Stimulated activated CD4-positive, alpha-beta T cell treated with anti-CD3 and anti-CD28 coated beads, Interleukin-2, amount 100 ng/mL, for 24 hours (primary cell): ENCODE measurements around the gene CRYBB2.
"Not testable (repeated sequence)": the region's sequence is repeated elsewhere in the genome, so short reads cannot be mapped to it uniquely, and the experiment has no call there.

ENCODE experiments used
- DNase-seq, 2 donors: peaks; one replicate each; pipeline ENCODE4 v3.0.0-alpha.2; 2020

Gene CRYBB2, protein sequence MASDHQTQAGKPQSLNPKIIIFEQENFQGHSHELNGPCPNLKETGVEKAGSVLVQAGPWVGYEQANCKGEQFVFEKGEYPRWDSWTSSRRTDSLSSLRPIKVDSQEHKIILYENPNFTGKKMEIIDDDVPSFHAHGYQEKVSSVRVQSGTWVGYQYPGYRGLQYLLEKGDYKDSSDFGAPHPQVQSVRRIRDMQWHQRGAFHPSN

DNA sequence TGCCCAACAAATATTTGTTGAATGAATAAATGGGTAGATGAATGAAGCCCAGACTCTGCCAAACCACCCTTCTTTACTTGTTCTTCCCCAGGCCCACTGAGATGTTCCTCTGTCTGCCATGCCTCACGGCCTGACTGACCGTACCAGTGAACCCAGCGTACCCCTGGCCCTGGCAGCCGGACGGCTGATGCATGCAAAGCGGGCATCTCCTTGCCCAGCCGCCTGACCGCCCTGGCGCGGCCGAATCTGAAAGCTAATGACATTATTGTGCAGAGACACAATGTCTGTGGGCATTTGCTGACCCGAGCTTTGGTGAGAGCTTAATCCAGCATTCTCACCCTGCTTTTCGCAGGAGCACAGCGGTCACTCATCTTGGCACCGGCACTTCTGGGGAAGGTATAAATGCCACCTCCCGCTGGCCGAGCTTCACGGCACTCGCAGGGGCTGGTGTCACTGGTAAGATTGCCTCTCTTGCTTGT lies at the start of gene CRYBB2:
Gene CRYBB2 (plus strand): TSS at position 429 of the 479 bp plus-strand sequence. CDS start 1,791 bp downstream, outside the sequence.
- no peak for DNase-seq

DNA sequence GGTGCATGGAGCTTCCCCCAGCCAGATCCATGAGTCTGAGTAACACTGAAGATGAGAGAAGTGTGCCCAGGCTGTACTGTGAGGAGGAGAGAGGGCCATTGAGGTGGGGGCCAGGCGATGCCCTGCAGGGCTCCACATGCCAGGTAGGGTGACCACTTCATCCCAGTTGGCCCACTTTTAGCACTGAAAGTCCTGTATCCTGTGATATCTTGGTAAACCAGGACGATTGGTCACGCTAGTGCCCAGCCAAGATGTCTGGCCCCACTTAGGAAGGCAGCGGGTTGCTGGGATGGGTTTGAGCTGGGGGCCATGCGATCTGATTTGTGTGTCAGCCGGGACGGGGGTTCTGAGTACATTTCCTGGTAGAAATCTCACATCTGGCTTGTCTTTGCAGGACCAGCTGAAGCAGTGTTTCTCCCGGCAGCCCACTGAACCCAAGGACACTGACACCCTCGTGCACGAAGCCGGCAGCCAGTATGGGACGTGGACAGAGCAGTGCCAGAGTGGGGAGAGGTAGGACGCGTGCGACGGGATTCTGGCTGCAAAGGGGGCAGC lies 48.9 kb upstream of the CRYBB2 start:
- DNase-seq, result no peak

DNA sequence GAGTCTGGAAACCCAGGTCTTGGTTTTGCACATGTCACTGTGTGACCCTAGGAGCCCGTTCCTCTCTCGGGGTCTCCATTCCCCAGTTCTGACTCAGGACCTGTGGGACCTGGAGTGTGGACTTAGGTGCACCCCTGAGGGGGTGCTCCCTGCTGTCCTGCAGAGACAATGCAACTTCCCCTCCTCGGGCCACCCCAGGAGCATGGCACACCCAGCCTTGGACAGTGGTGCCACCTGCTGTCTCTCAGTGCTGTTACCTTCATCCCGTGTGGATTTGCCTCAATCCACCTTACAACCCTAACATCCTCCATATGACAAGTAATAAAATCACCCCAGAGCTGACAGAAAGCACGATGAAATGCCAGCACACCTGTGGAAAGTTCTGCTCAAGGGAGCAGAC lies 47.3 kb upstream of the CRYBB2 start:
- peak; percentile 33 to 34 for DNase-seq

DNA sequence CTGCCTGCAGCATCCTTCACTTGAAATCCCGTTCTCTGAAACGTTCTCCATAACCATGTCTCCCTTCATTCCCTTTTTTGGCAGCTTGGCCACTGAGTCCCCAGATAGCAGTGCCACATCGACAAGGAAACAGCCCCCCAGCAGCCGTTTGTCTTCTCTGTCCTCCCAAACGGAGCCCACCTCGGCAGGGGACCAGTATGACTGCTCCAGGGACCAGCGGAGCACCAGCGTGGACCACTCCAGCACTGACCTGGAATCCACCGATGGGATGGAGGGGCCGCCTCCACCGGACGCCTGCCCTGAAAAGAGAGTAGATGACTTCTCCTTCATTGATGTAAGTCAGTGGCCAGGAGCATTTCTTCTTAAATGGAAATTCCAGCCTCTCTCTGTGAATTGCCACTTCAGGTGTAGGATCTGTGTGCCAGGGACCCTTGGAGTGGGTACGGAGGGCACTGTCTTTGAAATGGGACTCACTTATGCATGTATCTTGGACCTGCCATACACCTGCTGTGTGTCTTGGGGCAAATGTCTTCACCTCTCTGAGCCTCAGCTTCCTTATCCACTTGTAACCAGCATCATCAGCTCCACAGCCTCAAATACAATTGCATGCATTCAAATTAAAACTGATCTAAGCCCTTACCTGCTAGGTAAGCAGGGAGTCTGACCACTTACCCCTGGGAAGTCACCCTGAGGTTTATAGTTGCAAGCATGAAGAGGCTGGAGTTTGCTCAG lies 45.1 kb upstream of the CRYBB2 start:
- DNase-seq, result no peak

DNA sequence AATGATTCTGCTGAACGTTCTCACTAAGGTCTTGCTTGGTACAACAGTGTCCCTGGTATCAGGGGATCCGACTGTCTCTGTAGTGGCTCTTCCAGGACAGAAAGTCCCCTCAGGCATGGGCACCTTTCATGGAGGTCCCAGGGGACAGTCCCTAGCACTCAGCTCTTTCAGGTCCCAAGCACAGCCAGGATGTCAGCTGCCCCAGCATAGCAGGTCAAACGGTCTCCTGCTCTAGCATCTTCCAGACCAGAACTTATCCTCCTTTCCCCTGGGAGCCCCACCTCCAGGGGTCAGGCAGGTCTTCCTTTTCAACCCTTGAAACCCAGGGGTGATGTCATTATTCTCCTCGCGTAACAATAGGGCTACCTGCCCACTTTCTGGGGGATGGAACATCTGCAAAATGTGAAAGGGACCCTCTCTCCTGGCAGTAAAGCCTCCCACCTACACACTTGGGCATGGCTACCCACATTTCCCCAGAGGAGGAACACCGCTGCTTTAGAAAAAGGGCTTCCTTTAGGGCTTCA lies 44.5 kb upstream of the CRYBB2 start:
- DNase-seq, result no peak

DNA sequence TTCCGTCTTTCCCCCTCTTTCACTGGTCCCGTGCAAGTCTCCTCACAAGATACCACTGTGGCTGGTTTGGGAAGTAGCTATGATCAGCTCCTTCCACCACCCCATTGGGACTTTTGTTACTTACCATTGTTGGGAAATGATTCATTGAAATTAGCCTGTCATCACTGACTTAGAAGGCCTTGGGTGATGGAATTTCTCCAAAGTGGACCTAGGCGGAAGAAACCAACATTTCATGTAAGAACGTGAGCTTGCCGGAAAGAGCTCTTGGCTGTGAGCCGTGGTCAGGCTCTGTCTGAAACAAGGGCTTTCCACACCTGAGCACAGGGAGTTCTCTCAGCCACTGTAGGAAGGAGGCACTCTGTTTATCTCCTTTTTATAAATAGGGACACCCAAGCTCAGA lies 43.3 kb upstream of the CRYBB2 start:
- DNase-seq, result no peak

DNA sequence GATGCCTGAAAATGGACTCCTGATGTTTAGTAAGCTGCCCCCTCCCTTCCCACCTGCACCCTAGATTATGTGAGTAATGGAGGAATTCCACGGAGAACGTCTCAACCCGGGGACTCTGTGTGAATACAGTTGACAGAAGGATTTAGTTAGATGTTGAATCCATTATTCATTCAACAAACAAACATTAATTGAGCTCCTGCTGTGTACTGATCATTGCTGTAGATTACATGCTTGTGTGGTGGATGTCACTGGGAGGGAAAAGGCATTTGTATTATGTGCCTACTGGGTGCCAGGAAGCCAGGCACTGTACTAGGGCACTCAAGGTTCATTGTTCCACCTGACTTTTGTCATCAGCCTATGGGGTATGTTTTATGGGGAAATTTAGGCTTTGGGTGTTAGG lies 42.6 kb upstream of the CRYBB2 start:
- DNase-seq, result no peak

DNA sequence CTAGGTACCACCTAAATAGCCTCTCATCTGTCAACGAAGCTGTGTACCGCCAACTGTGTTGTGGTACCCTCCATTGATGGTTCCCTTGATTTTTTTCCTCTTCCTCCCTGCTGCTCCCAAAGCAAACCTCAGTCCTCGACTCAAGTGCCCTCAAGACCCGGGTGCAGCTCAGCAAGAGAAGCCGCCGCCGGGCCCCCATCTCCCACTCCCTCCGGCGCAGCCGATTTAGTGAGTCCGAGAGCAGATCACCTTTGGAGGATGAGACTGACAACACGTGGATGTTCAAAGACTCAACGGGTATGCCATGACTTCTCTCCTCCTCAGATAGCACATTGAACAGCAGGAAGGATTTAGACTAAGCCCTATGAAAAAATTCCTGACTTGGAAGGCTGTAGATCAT lies 42.2 kb upstream of the CRYBB2 start:
- no peak for DNase-seq

DNA sequence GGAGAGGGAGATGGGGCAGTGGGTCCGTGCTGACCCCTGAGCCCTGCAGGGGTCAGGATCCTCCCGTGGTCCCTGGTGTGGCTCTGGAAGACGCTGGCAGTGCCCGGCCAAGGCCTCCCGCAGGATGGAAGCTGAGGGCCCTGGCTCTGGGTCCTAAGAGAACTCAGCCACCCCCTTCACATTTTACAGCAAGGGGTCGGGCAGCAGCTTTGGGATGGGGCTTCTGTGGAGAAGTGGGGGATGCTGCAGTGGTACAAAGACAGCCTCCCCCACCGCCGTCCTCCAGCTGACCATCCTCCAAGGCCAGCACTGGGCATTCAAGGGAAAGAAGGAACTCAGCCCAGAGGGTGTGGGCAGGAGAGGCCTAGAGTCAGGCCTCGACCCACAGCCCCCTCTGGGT lies 41.5 kb upstream of the CRYBB2 start:
- no peak for DNase-seq

DNA sequence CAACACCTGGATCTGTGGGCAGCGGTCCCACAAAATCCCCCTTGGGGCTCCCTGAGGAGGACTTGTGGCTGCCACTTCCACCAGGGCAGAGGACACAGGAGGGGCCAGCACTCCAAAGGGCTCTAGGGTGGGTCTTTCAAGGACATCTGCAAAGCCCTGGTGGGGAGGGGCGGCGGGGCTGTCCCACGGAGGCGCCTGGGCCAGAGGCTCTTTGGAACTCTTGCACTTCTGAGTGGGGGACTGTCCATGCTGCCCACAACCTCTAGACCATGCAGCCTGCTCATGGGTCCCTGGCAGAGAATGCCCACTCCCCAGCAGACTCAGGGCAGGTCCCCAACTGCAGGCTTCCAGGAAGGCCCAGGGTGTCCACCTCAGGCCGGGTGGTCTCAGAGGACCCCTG lies 41.1 kb upstream of the CRYBB2 start:
- peak in 1 of 2 donors; percentile 22 for DNase-seq

DNA sequence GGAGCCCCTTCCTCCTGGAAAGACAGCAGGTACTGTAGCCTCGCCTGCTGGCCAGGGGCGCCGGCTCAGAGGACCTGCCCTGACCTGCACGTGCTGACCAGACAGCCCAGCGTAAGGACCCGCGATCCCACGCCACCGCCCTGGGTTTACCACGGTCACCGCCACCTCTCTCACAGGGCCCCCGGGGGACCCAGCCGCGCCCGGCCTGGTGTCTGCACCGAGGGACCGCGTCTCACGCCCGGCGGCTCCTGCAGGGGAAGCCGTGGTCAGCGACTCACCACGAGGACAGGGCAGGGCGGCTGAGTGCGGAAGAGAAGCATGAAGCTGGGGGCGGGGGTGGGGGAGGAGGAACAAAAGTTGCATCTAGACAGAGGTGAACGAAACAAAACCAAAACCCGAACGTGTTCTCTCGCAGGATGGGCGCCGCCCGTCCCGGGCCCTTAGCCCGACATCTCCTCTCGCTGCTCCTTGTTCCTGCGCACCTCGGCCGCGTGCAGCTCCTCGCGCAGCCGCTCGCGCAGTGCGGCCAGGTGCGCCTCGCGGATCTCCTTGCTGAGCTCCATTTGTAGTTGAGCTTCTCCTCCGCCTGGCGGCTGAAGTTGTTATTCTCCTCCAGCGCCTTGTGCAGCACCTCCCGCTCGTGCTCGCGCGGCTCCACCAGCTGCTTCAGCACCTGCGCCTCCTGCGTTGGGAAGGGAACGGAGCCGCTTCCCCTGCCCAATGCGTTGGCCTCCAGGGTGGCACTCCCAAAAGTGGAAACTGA lies 40.4 kb upstream of the CRYBB2 start:
- DNase-seq, result not testable (repeated sequence)

DNA sequence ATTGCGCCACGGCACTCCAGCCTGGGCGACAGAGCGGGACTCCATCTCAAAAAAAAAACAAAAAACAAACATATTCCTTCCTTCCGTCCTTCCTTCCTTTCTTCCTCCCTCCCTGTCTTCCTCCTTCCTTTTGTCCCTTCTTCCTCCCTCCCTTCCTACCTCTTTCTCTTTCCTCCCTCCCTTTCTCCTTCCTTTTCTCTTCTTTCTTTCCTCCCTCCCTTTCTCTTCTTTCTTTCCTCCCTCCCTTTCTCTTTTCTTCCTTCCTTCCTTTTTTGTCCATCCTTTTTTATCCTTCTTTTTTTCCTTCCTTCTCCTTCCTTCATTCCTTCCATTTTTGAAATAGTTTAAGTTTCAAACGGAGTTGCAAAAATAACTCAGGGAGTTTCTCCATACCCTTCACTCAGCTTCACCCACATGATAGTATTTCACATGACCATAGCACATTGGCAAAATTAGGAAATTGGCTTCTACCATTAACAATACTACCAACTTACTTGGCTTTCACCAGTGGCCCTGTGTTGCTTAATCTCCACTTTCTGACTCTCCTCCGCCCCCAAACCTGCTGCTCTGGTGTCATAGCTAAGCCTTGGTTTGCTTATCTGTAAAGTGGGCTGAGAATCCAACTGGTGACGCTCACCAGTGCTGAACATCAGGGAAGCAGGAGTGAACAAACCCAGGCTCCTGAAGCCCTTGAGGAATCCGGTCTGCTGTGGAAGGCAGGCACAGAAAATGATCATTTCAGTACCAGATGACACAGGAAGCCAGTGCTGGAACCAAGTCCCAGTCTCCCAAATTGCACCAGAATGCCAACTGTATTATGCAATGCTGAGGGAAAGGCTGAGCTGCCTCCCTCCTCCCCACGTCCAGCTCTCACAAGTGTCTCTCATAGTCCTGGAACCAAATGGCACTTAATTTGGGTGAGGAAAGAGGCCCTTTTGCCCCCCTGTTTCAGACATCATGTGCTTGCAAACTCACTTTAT lies 37.0 kb upstream of the CRYBB2 start:
- DNase-seq, result no peak

DNA sequence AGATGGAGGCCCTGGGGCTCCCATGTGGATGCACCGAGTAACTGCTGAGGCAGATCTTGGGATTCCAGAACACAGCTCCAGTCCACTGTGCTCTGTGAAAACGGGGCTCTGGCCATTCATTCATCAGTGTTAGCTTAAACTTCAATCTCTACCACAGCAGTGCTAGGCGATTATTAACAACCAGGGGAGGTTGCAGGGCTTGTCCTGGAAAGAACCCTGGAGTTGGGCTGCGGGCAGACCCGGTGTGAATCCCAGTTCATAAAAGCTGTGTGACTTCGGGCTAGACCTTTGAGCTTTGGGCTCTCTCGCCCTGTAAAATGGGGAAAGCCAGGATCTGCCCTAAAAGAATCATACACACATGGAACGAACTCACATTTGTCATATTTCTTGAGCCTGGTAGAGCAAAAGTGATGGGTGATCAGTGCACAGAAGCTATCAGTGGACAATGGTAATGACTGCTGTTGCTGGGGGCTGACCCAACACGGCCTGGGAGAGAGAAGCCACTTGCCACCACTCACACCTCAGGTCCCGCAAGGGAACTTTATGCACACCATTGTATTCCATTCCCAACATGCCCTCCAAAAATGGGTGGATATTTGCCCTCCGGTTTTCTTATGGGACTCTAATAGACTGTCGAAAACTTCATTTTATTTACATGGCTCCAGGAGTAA lies 35.4 kb upstream of the CRYBB2 start:
- no peak for DNase-seq

DNA sequence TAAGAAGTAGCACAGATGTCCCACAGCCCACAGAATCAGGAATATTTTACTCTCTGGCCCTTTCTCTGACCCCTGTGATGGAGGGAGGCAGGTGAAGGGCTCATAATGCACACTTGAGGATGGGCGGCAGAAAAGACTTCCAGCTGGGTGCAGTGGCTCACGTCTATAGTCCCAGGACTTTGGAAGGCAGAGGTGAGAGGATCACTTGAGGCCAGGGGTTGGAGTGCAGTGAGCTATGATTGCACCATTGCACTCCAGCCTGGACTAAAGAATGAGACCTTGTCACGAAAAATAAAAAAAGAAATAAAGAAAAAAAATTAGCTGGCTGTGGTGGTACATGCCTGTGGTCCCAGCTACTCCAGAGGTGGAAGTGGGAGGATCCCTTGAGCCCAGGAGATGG lies 33.3 kb upstream of the CRYBB2 start:
- DNase-seq, result no peak

DNA sequence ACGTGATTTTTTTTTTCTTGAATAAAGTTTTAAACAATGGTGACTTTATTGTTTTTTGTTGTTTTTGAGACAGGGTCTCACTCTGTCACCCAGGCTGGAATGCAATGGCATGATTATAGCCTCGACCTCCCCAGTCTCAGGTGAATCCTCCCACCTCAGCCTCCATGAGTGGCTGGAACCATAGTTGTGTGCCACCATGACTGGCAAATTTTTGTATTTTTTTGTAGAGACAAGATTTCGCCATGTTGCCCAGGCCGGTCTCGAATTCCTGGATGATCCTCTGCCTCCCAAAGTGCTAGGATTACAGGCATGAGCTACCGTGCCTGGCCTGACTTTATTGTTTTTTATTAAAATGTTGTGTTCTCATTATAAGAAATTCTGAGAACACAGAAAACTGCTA lies 32.0 kb upstream of the CRYBB2 start:
- no peak for DNase-seq

DNA sequence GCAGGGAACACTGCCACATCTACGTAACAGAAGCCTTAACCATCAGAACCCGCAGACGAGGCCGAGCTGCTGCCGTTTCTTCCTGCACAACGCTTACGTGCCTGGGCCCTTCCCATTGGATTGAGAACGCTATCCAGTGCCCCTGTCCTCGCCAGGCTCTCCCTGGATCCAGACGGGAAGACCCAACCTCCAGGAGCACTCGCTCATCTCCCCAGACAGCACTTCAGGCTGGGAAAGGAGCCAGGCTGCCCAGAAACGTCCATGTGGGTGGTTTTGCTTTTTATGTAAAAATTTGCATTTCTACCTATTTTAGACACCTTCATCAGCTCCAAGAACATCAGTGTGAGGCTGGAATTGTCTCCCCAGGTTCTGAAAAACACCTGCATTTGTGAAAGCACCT lies 27.0 kb upstream of the CRYBB2 start:
- DNase-seq, result no peak

DNA sequence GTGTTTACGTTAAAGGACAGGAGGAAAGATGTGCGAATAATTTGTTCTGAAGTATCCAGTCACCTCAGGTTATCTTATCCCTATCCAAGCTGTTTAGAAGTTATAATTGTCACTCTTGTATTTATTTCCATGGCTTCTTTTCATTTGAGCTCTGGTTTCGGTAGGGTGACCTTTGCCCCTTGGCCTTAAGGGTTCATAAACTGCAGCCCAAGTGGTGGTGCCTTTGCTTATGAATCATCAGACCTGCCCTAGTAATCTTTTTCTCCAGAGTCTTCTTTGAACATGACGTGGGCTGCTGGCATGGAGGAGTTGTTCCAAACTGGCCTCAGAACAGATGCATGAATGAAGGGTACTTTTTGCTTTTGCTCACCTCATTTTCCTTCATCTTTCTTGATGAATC lies 26.3 kb upstream of the CRYBB2 start:
- no peak for DNase-seq

DNA sequence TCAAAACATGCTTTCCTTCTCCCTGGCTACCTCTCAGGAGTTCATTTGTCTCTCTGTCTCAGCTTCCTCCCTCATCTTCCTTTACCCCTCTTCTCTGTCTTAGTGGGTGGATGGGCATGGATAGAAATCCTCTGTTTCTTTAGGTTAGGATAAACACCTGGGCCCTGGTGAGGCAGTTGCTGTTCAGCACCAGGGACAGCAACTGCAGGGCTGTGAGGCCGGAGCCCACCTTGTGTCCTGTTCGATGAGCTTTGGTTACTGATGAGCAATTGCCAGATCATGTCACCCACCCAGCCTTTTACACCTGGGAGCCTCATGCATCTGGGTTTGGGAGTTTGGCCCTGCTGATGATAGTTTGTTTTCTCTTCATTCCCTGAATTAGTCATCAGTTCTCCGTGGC lies 25.9 kb upstream of the CRYBB2 start:
- DNase-seq, result no peak

DNA sequence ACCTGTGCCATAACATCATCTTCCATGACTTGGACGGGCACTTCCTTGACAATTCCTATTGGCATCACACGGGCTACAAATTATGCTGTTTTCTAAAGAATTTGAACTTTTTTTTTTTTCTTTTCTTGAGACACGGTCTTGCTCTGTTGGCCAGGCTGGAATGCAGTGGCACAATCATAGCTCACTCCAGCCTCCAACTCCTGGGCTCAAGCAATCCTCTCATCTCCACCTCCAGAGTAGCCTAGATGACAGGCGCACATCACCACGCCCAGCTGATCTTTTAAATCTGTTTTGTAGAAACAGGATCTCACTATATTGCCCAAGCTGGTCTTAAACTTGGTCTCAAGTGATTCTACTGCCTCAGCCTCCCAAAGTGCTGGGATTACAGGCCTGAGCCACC lies 23.1 kb upstream of the CRYBB2 start:
- no peak for DNase-seq

DNA sequence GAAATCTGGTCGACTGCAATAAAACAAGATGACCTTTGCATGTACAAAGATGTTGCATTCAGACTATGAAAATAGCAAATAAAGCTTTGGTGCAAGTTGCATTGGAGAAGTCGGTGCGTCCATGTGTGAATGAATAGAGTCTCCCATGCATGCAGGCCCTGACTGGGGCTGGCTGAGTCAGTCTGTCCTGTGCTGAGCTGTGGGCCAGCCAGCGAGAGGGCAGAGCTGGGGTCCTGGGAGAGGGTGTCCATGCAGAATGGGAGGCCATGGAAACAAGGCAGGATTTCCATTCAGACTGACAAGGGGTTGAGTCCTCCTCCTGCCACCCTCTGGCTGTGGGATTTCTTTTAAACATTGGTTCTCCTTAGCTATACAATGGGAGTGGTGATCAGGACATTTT lies 22.1 kb upstream of the CRYBB2 start:
- DNase-seq, result no peak

DNA sequence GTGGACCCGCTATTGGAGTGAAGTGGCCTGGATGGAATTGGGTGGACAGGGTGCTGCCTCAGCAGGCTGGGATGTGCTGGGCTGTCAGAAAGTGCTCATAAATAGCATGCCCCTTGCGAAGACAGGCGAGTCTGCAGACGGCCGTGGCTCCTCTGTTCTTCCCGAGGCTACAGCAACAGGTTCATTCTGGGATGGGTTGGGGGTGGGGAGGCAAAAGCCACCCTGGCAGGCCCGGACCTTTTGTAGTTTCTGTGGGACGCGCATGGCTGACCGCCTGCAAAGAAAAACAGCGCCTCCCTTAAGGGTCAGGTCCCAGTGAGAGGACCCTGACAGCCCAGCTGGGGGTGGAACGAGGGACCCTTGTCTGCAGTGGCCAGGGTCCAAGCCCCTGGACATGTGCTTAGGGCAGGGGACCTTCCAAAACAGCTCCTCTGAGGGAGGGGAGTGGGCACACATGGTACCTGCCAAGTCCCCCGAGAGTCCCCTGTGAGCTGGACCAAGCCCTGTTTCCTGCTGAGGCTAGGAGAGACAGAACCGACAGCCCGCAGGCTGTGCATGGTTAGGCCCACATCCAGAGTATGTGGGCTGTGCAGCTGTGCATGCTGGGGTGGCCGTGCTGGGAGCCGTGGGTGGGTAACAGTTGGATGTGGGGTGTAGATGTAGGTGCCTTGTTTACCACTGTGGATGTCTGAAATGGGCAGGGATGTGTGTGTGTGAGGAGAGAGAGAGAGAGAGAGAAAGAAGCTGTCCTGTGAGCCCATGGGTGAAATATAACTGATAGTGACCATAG lies 19.5 kb upstream of the CRYBB2 start, which contains the start of gene CRYBB3:
Gene CRYBB3 (plus strand): TSS at position 128 of the 790 bp plus-strand sequence. CDS start 1,539 bp downstream, outside the sequence.
- no peak for DNase-seq
